ENCODE data around the gene MEIOC.

MEIOC gene

GRCh38 chr17:44708401-44709263 is 52.4 kb downstream of the MEIOC start, which contains the start of gene DBF4B:
TSS of gene DBF4B (plus strand) at chr17:44708665. CDS start at chr17:44708821, 156 bp downstream.
- peaks cover 14% of the 10 kb centered on the region for H3K27me3 Mint-ChIP-seq
- H3K4me3 Mint-ChIP-seq = no peak within 1 kb of the TSS
- H3K36me3 Mint-ChIP-seq = peaks cover 2% of the 10 kb centered on the region
- peaks cover 11% of the 10 kb centered on the region for H3K4me1 Mint-ChIP-seq
- CTCF ChIA-PET = no interaction called here
- peak; percentile 90 for DNase-seq
- no peaks in the 10 kb centered on the region for H3K9me3 Mint-ChIP-seq
- H3K27ac Mint-ChIP-seq = no peak within 1 kb of the TSS

DNA sequence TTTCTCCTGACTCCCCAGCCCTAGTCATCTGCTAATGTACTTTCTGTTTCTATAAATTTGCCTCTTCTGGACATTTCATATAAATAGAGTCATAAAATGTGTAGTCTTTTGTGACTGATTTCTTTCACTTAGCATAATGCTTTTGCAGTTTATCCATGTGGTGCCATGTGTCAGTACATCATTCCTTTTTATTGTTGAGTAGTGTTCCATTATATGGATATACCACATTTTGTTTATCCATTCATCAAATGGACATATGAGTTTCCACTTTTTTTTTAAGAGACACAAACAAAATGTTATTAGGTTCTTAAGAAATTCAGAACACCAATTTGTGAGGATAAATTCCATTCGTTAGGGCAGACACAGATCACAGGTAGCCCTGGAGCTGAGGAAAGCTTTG is 63.2 kb downstream of the MEIOC start:
- no peaks in the 10 kb centered on the region for H3K9me3 Mint-ChIP-seq
- no peak overlapping the region for H3K27ac Mint-ChIP-seq
- H3K4me3 Mint-ChIP-seq = no peak overlapping the region
- H3K36me3 Mint-ChIP-seq = peaks cover 27% of the 10 kb centered on the region
- H3K27me3 Mint-ChIP-seq = no peaks in the 10 kb centered on the region
- H3K4me1 Mint-ChIP-seq = no peaks in the 10 kb centered on the region
- CTCF ChIA-PET = no interaction called here
- DNase-seq = no peak

GRCh38 chr17:44722254-44722653 is 66.0 kb downstream of the MEIOC start:
- H3K27me3 Mint-ChIP-seq = no peaks in the 10 kb centered on the region
- CTCF ChIA-PET = no interaction called here
- no peaks in the 10 kb centered on the region for H3K4me1 Mint-ChIP-seq
- no peak overlapping the region for H3K4me3 Mint-ChIP-seq
- peaks cover 25% of the 10 kb centered on the region for H3K36me3 Mint-ChIP-seq
- H3K27ac Mint-ChIP-seq = no peak overlapping the region
- DNase-seq = no peak
- no peaks in the 10 kb centered on the region for H3K9me3 Mint-ChIP-seq

Measured in activated naive CD4-positive, alpha-beta T cell treated with anti-CD3 and anti-CD28 coated beads, Interleukin-2, amount 10 ng/mL, durations not matched to agents 7 days and 5 days (primary cell).